GM12878 (cell line): ENCODE results near the gene FAM181B. TPM values are rescaled to one million over a fixed set of nuclear protein-coding genes. Genes with fewer than 3 reads are reported as not detected.

Source experiments
- ATAC-seq: fragments of 200-7000 bp; cut with Tn5 transposase; 3 replicates; pipeline ENCODE4 v1.9.1; 2020; ENCODE audit warnings: mild to moderate bottlenecking, moderate library complexity
- BruUV-seq: library from RNA; stranded (reverse); fragments of 400-500 nt; replicated peaks from 2 replicates; lab custom pipeline; 2021; lab: Mats Ljungman, UMichigan
- CTCF ChIA-PET: fragments of 300-600 bp; sonication (Branson Sonifier 250); formaldehyde crosslinking; extraction: SDS; loops from one replicate; lab custom pipeline; 2021; ENCODE audit warnings: inconsistent platforms; lab: Yijun Ruan, JAX
- POLR2A ChIA-PET: fragments of 350-600 bp; formaldehyde crosslinking; extraction: SDS; loops from one replicate; lab custom pipeline; 2021; ENCODE audit warnings: inconsistent platforms; lab: Charles Lee
- RAD21 ChIA-PET: fragments of 300-600 bp; sonication (Branson Sonifier 250); formaldehyde crosslinking; loops from one replicate; lab custom pipeline; 2023; ENCODE audit warnings: antibody characterized with exemption; ENCODE audit not compliant: unreplicated experiment; lab: Charles Lee
- SMC1A ChIA-PET: fragments of 300-600 bp; sonication (Branson Sonifier 250); formaldehyde crosslinking; loops from one replicate; lab custom pipeline; 2023; ENCODE audit not compliant: unreplicated experiment, uncharacterized antibody; lab: Charles Lee
- DNase-seq: peaks from one replicate; pipeline ENCODE4 v3.0.0-alpha.2; 2011; ENCODE audit warnings: low read depth, low spot score
- FAIRE-seq: peaks from 3 replicates; lab custom pipeline; 2011; peaks lifted over from hg19 to GRCh38; lab: Jason Lieb, UNC
- H2AFZ ChIP-seq: 2 replicates; pipeline ENCODE4 v1.6.0; 2011; ENCODE audit warnings: low read depth, low read length, control low read depth; ENCODE audit not compliant: control insufficient read depth
- H3K27ac ChIP-seq: 2 replicates; pipeline ENCODE4 v1.5.1; 2011; ENCODE audit warnings: control low read depth; ENCODE audit not compliant: control insufficient read depth, insufficient read depth
- H3K27me3 ChIP-seq, 2 experiments: replicated peaks in 1 of 2; 2 replicates each; pipeline versions ENCODE4 v1.6.0 to v1.6.1; 2011; ENCODE audit warnings: low read length in 1 of 2; ENCODE audit not compliant: control insufficient read depth in 2 of 2, insufficient read depth in 2 of 2
- H3K36me3 ChIP-seq, 2 experiments: 2 replicates each; pipeline ENCODE4 v1.5.1; 2011; ENCODE audit warnings: low read length in 1 of 2; ENCODE audit not compliant: control insufficient read depth in 2 of 2, insufficient read depth in 2 of 2
- H3K4me1 ChIP-seq: 2 replicates; pipeline ENCODE4 v1.6.1; 2011; ENCODE audit warnings: mild to moderate bottlenecking, low read length, moderate library complexity, mixed read lengths; ENCODE audit not compliant: control insufficient read depth, insufficient read depth
- H3K4me2 ChIP-seq: 2 replicates; pipeline ENCODE4 v1.6.0; 2011; ENCODE audit warnings: control low read depth; ENCODE audit not compliant: control insufficient read depth, insufficient read depth
- H3K4me3 ChIP-seq: fragments of 200-600 bp; sonication (generic); 2 replicates; pipeline ENCODE4 v1.5.1; 2016
- H3K79me2 ChIP-seq: 2 replicates; pipeline ENCODE4 v1.6.0; 2011; ENCODE audit warnings: low read length; ENCODE audit not compliant: control insufficient read depth, insufficient read depth
- H3K9ac ChIP-seq: 2 replicates; pipeline ENCODE4 v1.8.0; 2011; ENCODE audit warnings: low read length, control low read depth, mixed read lengths; ENCODE audit not compliant: control insufficient read depth, insufficient read depth
- H3K9me3 ChIP-seq: replicated peaks from 3 replicates; pipeline ENCODE4 v1.5.1; 2011; ENCODE audit warnings: mild to moderate bottlenecking, low read length; ENCODE audit not compliant: control insufficient read depth, insufficient read depth
- H4K20me1 ChIP-seq: 2 replicates; pipeline ENCODE4 v1.6.0; 2011; ENCODE audit not compliant: control insufficient read depth, insufficient read depth
- BACH1 ChIP-seq: fragments of 450-650 bp; IDR thresholded peaks from 2 replicates; pipeline ENCODE4 v1.6.1; 2017; ENCODE audit warnings: mild to moderate bottlenecking, borderline replicate concordance
- BCL11A ChIP-seq: IDR thresholded peaks from 2 replicates; pipeline ENCODE4 v1.6.1; 2011; ENCODE audit warnings: low read depth, low read length
- CTCF ChIP-seq, 3 experiments: IDR thresholded peaks in 2 of 3; conservative IDR thresholded peaks in 1 of 3; 2 replicates each; pipeline ENCODE4 v1.5.1; 2011; ENCODE audit warnings: low read depth in 3 of 3, low read length in 3 of 3, mild to moderate bottlenecking in 3 of 3, control low read depth in 2 of 3, moderate library complexity in 2 of 3, inconsistent platforms in 1 of 3, mixed read lengths in 1 of 3; ENCODE audit not compliant: control insufficient read depth in 2 of 3, insufficient read depth in 1 of 3; ENCODE audit errors: extremely low read depth in 1 of 3
- DPF2 ChIP-seq: fragments of 450-650 bp; IDR thresholded peaks from 2 replicates; pipeline ENCODE4 v1.6.1; 2017; ENCODE audit warnings: mild to moderate bottlenecking
- NR2C2 ChIP-seq: IDR thresholded peaks from 2 replicates; pipeline ENCODE4 v1.6.1; 2011; ENCODE audit warnings: borderline replicate concordance, low read depth; ENCODE audit not compliant: control insufficient read depth, insufficient read length
- NR2F1 ChIP-seq: fragments of 450-650 bp; conservative IDR thresholded peaks from 2 replicates; pipeline ENCODE4 v1.6.1; 2017; ENCODE audit warnings: mild to moderate bottlenecking
- RAD21 ChIP-seq: IDR thresholded peaks from 2 replicates; pipeline ENCODE4 v1.6.1; 2011; ENCODE audit warnings: mild to moderate bottlenecking, low read depth, low read length, moderate library complexity; ENCODE audit not compliant: insufficient read depth
- SMC3 ChIP-seq: IDR thresholded peaks from 2 replicates; pipeline ENCODE4 v1.6.1; 2011; ENCODE audit warnings: low read length, improper control_type of control experiment, borderline replicate concordance
- USF1 ChIP-seq: IDR thresholded peaks from 2 replicates; pipeline ENCODE4 v1.6.1; 2011; ENCODE audit warnings: borderline replicate concordance, low read depth, mild to moderate bottlenecking, moderate library complexity, mixed read lengths, low read length; ENCODE audit not compliant: insufficient read depth; ENCODE audit errors: extremely low read length
- ZNF687 ChIP-seq: fragments of 450-650 bp; IDR thresholded peaks from 2 replicates; pipeline ENCODE4 v1.6.1; 2017; ENCODE audit warnings: mild to moderate bottlenecking, moderate library complexity
- ZZZ3 ChIP-seq: IDR thresholded peaks from 2 replicates; pipeline ENCODE4 v1.6.1; 2011; ENCODE audit warnings: low read depth; ENCODE audit not compliant: control insufficient read depth, insufficient read length
- WGBS: methylation state at CpG from one replicate; pipeline ENCODE4 v1.1.6; 2016; ENCODE audit warnings: low lambda C conversion rate; ENCODE audit not compliant: insufficient replicate concordance, insufficient coverage; ENCODE audit errors: missing lambda C conversion rate; 5-methylcytosine and 5-hydroxymethylcytosine counted together
- in situ Hi-C: fragments of 300-500 bp; cut with MboI; formaldehyde crosslinking; loops from 9 replicates; pipeline ENCODE4 v1.14.3; 2018; ENCODE audit warnings: mixed read lengths
- intact Hi-C: fragments of 100-400 bp; cut with micrococcal nuclease; formaldehyde crosslinking; loops from one replicate; pipeline ENCODE4 v1.14.2; 2022; ENCODE audit not compliant: unreplicated experiment
- polyA plus RNA-seq, 11 experiments: library from polyadenylated mRNA; depleted of rRNA in 4 of 11; unstranded in 6 of 11; stranded (reverse) in 5 of 11; fragments of >200 nt; fragmentation: Nextera tagmentation in 4 of 11; fragmentation: Illumina TruSeq in 1 of 11; extraction: Ambion mirVana in 4 of 11; extraction: Trizol in 1 of 11; gene quantifications; 1 replicate in 1 of 11; 2 replicates in 10 of 11; pipeline versions ENCODE4 v1.2.1 to v1.2.3, GENCODE V29; 2011 to 2016; ENCODE audit warnings: inconsistent platforms in 2 of 11, missing spikeins in 2 of 11, low read depth in 1 of 11
- total RNA-seq, 4 experiments: library from RNA; depleted of rRNA in 3 of 4; stranded (reverse); fragments of >200 nt in 3 of 4; fragmentation: Illumina TruSeq in 1 of 4; extraction: Trizol in 1 of 4; gene quantifications; 2 replicates each; pipeline versions ENCODE4 v1.2.1 to v1.2.3, GENCODE V29; 2013 to 2021

FAM181B gene
- total and polyA plus RNA-seq, 10 of the 15 experiments (the other 5 are each of a cell fraction or from before 2014, with no cell fraction given): not detected

- WGBS: 0% methylated on average over 4 of the region's 6 CpGs
Measured at GRCh38 chr11:82682003-82682751, 51.5 kb downstream of the FAM181B start.

More at GRCh38 chr11:82682003-82682751, 51.5 kb downstream of the FAM181B start:
- H3K4me1 ChIP-seq: no peaks in the 10 kb centered on the region
- H3K9ac ChIP-seq: no peak overlapping the region
- no peak overlapping the region for H2AFZ ChIP-seq
- peak; percentile 95 for ATAC-seq
- H3K27me3 ChIP-seq: no peaks in the 10 kb centered on the region; a peak in 1 of 4 replicates
- no peaks in the 10 kb centered on the region for H3K79me2 ChIP-seq
- FAIRE-seq: peak; percentile 75
- intact Hi-C loops (loop anchor here (1.0 to 5.0 kb wide), 2 partner anchors 13 to 185 kb away; no protein-coding TSS in a partner anchor), in situ Hi-C loops (no loop called here)
- H3K36me3 ChIP-seq: no peaks in the 10 kb centered on the region
- H4K20me1 ChIP-seq: no peaks in the 10 kb centered on the region
- ChIA-PET SMC1A (interaction anchor here (0.7 to 1.8 kb wide), 4 partner anchors 13 to 1984 kb away, joined by 3 to 4 read pairs (median 4); no protein-coding TSS in a partner anchor), POLR2A (no interaction called here), RAD21 (no interaction called here), CTCF (interaction anchor here (1.5 to 5.0 kb wide), 3 partner anchors 13 to 19 kb away, joined by 5 to 28 read pairs (median 13); no protein-coding TSS in a partner anchor)
- H3K9me3 ChIP-seq: no peaks in the 10 kb centered on the region; the same call in 2 of the 3 replicates
- no peak overlapping the region for H3K4me2 ChIP-seq
- H3K27ac ChIP-seq: no peak overlapping the region
- DNase-seq: peak; percentile 9
- TF ChIP-seq NR2F1 (no peak), BACH1 (no peak), DPF2 (no peak), ZNF687 (no peak), RAD21 (peak; percentile 73), SMC3 (peak; percentile 29; the same call in 1 of the 2 replicates), USF1 (no peak), CTCF (IDR thresholded peaks at IDR 0.05 in 2 of 3, conservative IDR thresholded peaks at IDR 0.05 in 1 of 3; ENCODE audit: control insufficient read depth in 2 of 3, extremely low read depth in 1 of 3, insufficient read depth in 1 of 3, low read depth in 3 of 3, low read length in 3 of 3) (peak; percentile 42 to 67 (median 58); a peak in 5 of 6 replicates), BCL11A (no peak), ZZZ3 (peak; percentile 51), NR2C2 (no peak)
- BruUV-seq: no TSS peak
- no peak overlapping the region for H3K4me3 ChIP-seq
